Kidney (tissue), 14 donors: ENCODE data around the gene TMED4. TPM values are rescaled to one million over a fixed set of nuclear protein-coding genes. Genes with fewer than 3 reads are reported as not detected.
"Not testable (repeated sequence)": the region's sequence is repeated elsewhere in the genome, so short reads cannot be mapped to it uniquely, and the experiment has no call there.

Experiments used
- DNase-seq, 5 donors: peaks; one replicate each; pipeline ENCODE4 v3.0.0-alpha.2; 2013 to 2020
- FAIRE-seq: peaks from 2 replicates; lab custom pipeline; 2012; peaks lifted over from hg19 to GRCh38; lab: Jason Lieb, UNC
- H3K27ac ChIP-seq, 2 donors: one replicate each; pipeline ENCODE4 v1.7.0; 2013; ENCODE audit warnings: low read depth in 2 of 2, low read length in 2 of 2, inconsistent platforms in 1 of 2
- H3K27me3 ChIP-seq: one replicate; pipeline ENCODE4 v1.7.1; 2013; ENCODE audit warnings: low read length, inconsistent platforms; ENCODE audit not compliant: control insufficient read depth, insufficient read depth
- H3K36me3 ChIP-seq, 3 donors: one replicate each; pipeline versions ENCODE4 v1.7.0 to v1.7.1; 2013; ENCODE audit warnings: low read length in 3 of 3, control low read depth in 1 of 3, inconsistent platforms in 1 of 3; ENCODE audit not compliant: insufficient read depth in 3 of 3, control insufficient read depth in 2 of 3
- H3K4me1 ChIP-seq, 3 donors: one replicate each; pipeline versions ENCODE4 v1.7.0 to v1.7.1; 2013; ENCODE audit warnings: low read length in 3 of 3, inconsistent platforms in 1 of 3, low read depth in 1 of 3; ENCODE audit not compliant: control insufficient read depth in 2 of 3, insufficient read depth in 2 of 3
- H3K4me3 ChIP-seq, 3 donors: one replicate each; pipeline versions ENCODE4 v1.7.0 to v1.8.1; 2013; ENCODE audit warnings: low read length in 3 of 3, control low read depth in 1 of 3, inconsistent platforms in 1 of 3
- H3K9ac ChIP-seq, 3 donors: one replicate each; pipeline versions ENCODE4 v1.7.0 to v1.7.1; 2013; ENCODE audit warnings: low read length in 3 of 3, control low read depth in 1 of 3, inconsistent platforms in 1 of 3
- H3K9me3 ChIP-seq, 3 donors: one replicate each; pipeline versions ENCODE4 v1.7.0 to v1.7.1; 2013; ENCODE audit warnings: low read length in 3 of 3, control low read depth in 1 of 3, inconsistent platforms in 1 of 3; ENCODE audit not compliant: control insufficient read depth in 2 of 3, insufficient read depth in 1 of 3
- CTCF ChIP-seq: IDR thresholded peaks from 3 replicates; pipeline ENCODE4 v1.5.1; 2012; ENCODE audit warnings: mild to moderate bottlenecking, moderate library complexity, borderline replicate concordance; ENCODE audit not compliant: insufficient read depth; ENCODE audit errors: extremely low read depth
- intact Hi-C: fragments of 100-400 bp; cut with DNase I; formaldehyde crosslinking; loops from one replicate; pipeline ENCODE4 v1.11.1; 2022
- polyA plus RNA-seq: library from polyadenylated mRNA; stranded (reverse); fragments of 350-450 nt; fragmentation: Illumina TruSeq; extraction: RNeasy Lipid Tissue Mini Kit (QIAGEN cat#74804); gene quantifications from one replicate; pipeline ENCODE4 v1.2.3, GENCODE V29; 2014; ENCODE audit warnings: low read depth, low replicate concordance; ENCODE audit not compliant: insufficient read depth
- total RNA-seq: library from RNA; stranded (reverse); fragmentation: NEBNext Ultra II Directional; extraction: Animal tissue kit (Norgen Biotek cat#: 25700); gene quantifications from one replicate; pipeline ENCODE4 v1.2.1, GENCODE V29; 2021
- donor health status: control.
- donor health status: control.
- donor health status: control.
- donor health status: control.
- donor health status: control.
- donor health status: DM: yes; HTN: yes; CAD: no.
- donor health status: Normal renal cell carcinoma (clear cell type).

Gene TMED4
- total and polyA plus RNA-seq, 2 donors from 2014 or later = 105 to 138 TPM

- FAIRE-seq = no peak
- intact Hi-C loops = no loop called here
- no peak for TF ChIP-seq CTCF
- Histone ChIP-seq H3K4me3 (no peak overlapping the region), H3K4me1 (peaks cover 0 to 3% (median 0%) of the 10 kb centered on the region in 3 donors), H3K27me3 (no peaks in the 10 kb centered on the region), H3K36me3 (no peaks in the 10 kb centered on the region), H3K27ac (no peak overlapping the region), H3K9ac (no peak overlapping the region), H3K9me3 (no peaks in the 10 kb centered on the region)
- DNase-seq = no peak
These were observed 22.9 kb upstream of the TMED4 start for GRCh38 chr7:44604941-44605340.

GRCh38 chr7:44603193-44603592 lies 21.2 kb upstream of the TMED4 start:
- Histone ChIP-seq H3K9me3 (no peaks in the 10 kb centered on the region), H3K27me3 (no peaks in the 10 kb centered on the region), H3K9ac (no peak overlapping the region), H3K4me1 (peaks cover 0 to 3% (median 0%) of the 10 kb centered on the region in 3 donors), H3K36me3 (no peaks in the 10 kb centered on the region), H3K27ac (no peak overlapping the region), H3K4me3 (no peak overlapping the region)
- no peak for TF ChIP-seq CTCF
- FAIRE-seq (no peak), DNase-seq (no peak)
- intact Hi-C loops = no loop called here

GRCh38 chr7:44602576-44602910 lies 20.5 kb upstream of the TMED4 start:
- no peak overlapping the region for H3K27ac ChIP-seq
- H3K36me3 ChIP-seq = no peaks in the 10 kb centered on the region
- no peak overlapping the region for H3K9ac ChIP-seq
- H3K4me3 ChIP-seq = no peak overlapping the region
- H3K27me3 ChIP-seq = no peaks in the 10 kb centered on the region
- H3K9me3 ChIP-seq = no peaks in the 10 kb centered on the region
- no peak for TF ChIP-seq CTCF
- intact Hi-C loops = no loop called here
- peaks cover 0 to 3% (median 0%) of the 10 kb centered on the region in 3 donors for H3K4me1 ChIP-seq
- no peak for FAIRE-seq
- DNase-seq = no peak

- Histone ChIP-seq H3K36me3 (no peaks in the 10 kb centered on the region), H3K27me3 (no peaks in the 10 kb centered on the region), H3K9me3 (no peaks in the 10 kb centered on the region), H3K4me1 (peaks cover 0 to 13% (median 2%) of the 10 kb centered on the region in 3 donors), H3K27ac (no peak overlapping the region), H3K9ac (no peak overlapping the region), H3K4me3 (no peak overlapping the region)
- DNase-seq = no peak
- intact Hi-C loops = no loop called here
- FAIRE-seq = no peak
- TF ChIP-seq CTCF = no peak
These were observed 17.2 kb upstream of the TMED4 start for GRCh38 chr7:44599222-44599621.

- H3K9ac ChIP-seq, FAIRE-seq, H3K27me3 ChIP-seq, H3K36me3 ChIP-seq, DNase-seq, intact Hi-C loops, H3K4me3 ChIP-seq, H3K9me3 ChIP-seq: not testable (repeated sequence)
- Histone ChIP-seq H3K4me1 (peaks cover 0 to 13% (median 2%) of the 10 kb centered on the region in 3 donors), H3K27ac (peak overlapping the region in 1 of 2 donors; percentile 37)
These were observed 15.2 kb upstream of the TMED4 start for GRCh38 chr7:44597181-44597580.
